HepG2 (cell line): ENCODE data around the gene GGACT. TPM values are rescaled to one million over a fixed set of nuclear protein-coding genes. Genes with fewer than 3 reads are reported as not detected.
A peak's percentile ranks its signal among the peaks of the same experiment; 100 is the strongest.

Experiments used
- ATAC-seq: fragments of 200-7000 bp; cut with Tn5 transposase; 3 replicates; pipeline ENCODE4 v1.9.1; 2020; ENCODE audit warnings: mild to moderate bottlenecking, moderate library complexity
- BruUV-seq: library from RNA; stranded (reverse); fragments of 400-500 nt; replicated peaks from 2 replicates; lab custom pipeline; 2021; lab: Mats Ljungman, UMichigan
- CTCF ChIA-PET: fragments of 300-600 bp; formaldehyde crosslinking; extraction: SDS; loops from one replicate; lab custom pipeline; 2021; ENCODE audit warnings: low total read pairs, inconsistent platforms, low intra/inter-chr PET ratio; lab: Yijun Ruan, JAX
- POLR2A ChIA-PET: fragments of 350-600 bp; sonication (Branson Sonifier 250); formaldehyde crosslinking; loops from one replicate; lab custom pipeline; 2020; ENCODE audit warnings: antibody characterized with exemption, inconsistent platforms; lab: Yijun Ruan, JAX
- DNase-seq: peaks from one replicate; pipeline ENCODE4 v3.0.0-alpha.2; 2015; ENCODE audit warnings: low spot score
- FAIRE-seq: peaks from 3 replicates; lab custom pipeline; 2011; peaks lifted over from hg19 to GRCh38; lab: Jason Lieb, UNC
- H2AFZ ChIP-seq: one replicate; pipeline ENCODE4 v1.6.1; 2011; ENCODE audit warnings: low read length, inconsistent platforms
- H3K27ac ChIP-seq: fragments of 300-600 bp; 3 replicates; pipeline ENCODE4 v1.8.0; 2011; ENCODE audit warnings: mixed run types, mild to moderate bottlenecking, mixed read lengths, low read length, inconsistent platforms; ENCODE audit not compliant: insufficient read depth; ENCODE audit errors: extremely low read length
- H3K27me3 ChIP-seq, 2 experiments: fragments of 200-600 bp in 1 of 2; 2 replicates in 1 of 2; 3 replicates in 1 of 2; pipeline versions ENCODE4 v1.6.0 to v1.8.0; 2011; ENCODE audit warnings: low read length in 2 of 2, mild to moderate bottlenecking in 2 of 2, moderate library complexity in 2 of 2, inconsistent platforms in 1 of 2; ENCODE audit not compliant: insufficient read depth in 2 of 2, control insufficient read depth in 1 of 2
- H3K36me3 ChIP-seq, 2 experiments: fragments of 200-600 bp in 1 of 2; replicated peaks in 1 of 2; 2 replicates in 1 of 2; 3 replicates in 1 of 2; pipeline versions ENCODE4 v1.5.1 to v1.8.0; 2011; ENCODE audit warnings: low read length in 2 of 2, inconsistent platforms in 1 of 2; ENCODE audit not compliant: insufficient read depth in 2 of 2, control insufficient read depth in 1 of 2
- H3K4me1 ChIP-seq: 2 replicates; pipeline ENCODE4 v1.5.1; 2012; ENCODE audit warnings: low read length, inconsistent platforms; ENCODE audit not compliant: insufficient read depth
- H3K4me2 ChIP-seq: 2 replicates; pipeline ENCODE4 v1.6.0; 2011; ENCODE audit warnings: low read depth, low read length, inconsistent platforms
- H3K4me3 ChIP-seq, 3 experiments: fragments of 200-600 bp in 1 of 3; sonication (generic), shearing (Covaris generic) in 1 of 3; replicated peaks in 1 of 3; 2 replicates each; pipeline ENCODE4 v1.5.1; 2011 to 2016; ENCODE audit warnings: low read length in 3 of 3, inconsistent platforms in 2 of 3, low read depth in 2 of 3, mild to moderate bottlenecking in 2 of 3, control low read depth in 1 of 3, mixed read lengths in 1 of 3; ENCODE audit not compliant: insufficient read depth in 1 of 3
- H3K79me2 ChIP-seq: one replicate; pipeline ENCODE4 v1.6.1; 2011; ENCODE audit warnings: low read length, inconsistent platforms; ENCODE audit not compliant: insufficient read depth
- H3K9ac ChIP-seq: 2 replicates; pipeline ENCODE4 v1.6.0; 2011; ENCODE audit warnings: mild to moderate bottlenecking, low read depth, low read length, inconsistent platforms; ENCODE audit not compliant: insufficient read depth
- H3K9me3 ChIP-seq: 2 replicates; pipeline ENCODE4 v1.5.1; 2012; ENCODE audit warnings: mild to moderate bottlenecking, low read length
- H4K20me1 ChIP-seq: 2 replicates; pipeline ENCODE4 v1.6.0; 2011; ENCODE audit warnings: inconsistent platforms, mild to moderate bottlenecking, low read length, moderate library complexity; ENCODE audit not compliant: insufficient read depth
- EZH2 ChIP-seq: conservative IDR thresholded peaks from 2 replicates; pipeline ENCODE4 v1.6.1; 2012; ENCODE audit warnings: mild to moderate bottlenecking, low read depth, low read length, moderate library complexity
- IRX3 ChIP-seq: sonication (generic); formaldehyde crosslinking; IDR thresholded peaks from 2 replicates; pipeline ENCODE4 v1.8.1; 2023; ENCODE audit warnings: mild to moderate bottlenecking, low read depth, missing genetic modification reagents, borderline replicate concordance
- POLR2G ChIP-seq: fragments of 200-400 bp; formaldehyde crosslinking; IDR thresholded peaks from 2 replicates; pipeline ENCODE4 v1.6.1; 2018; ENCODE audit warnings: mild to moderate bottlenecking, low read depth, low read length, moderate library complexity
- RAD21 ChIP-seq: fragments of 450-650 bp; formaldehyde crosslinking; IDR thresholded peaks from 2 replicates; pipeline ENCODE4 v1.5.0; 2020; ENCODE audit warnings: mild to moderate bottlenecking
- SIN3B ChIP-seq: fragments of 150-350 bp; IDR thresholded peaks from 2 replicates; pipeline ENCODE4 v1.6.1; 2014; ENCODE audit warnings: low read length
- ZNF687 ChIP-seq: sonication (generic); formaldehyde crosslinking; IDR thresholded peaks from 2 replicates; pipeline ENCODE4 v1.5.1; 2020; ENCODE audit warnings: mild to moderate bottlenecking, missing genetic modification reagents, moderate library complexity
- WGBS: methylation state at CpG from one replicate; pipeline ENCODE4 v1.1.6; 2017; ENCODE audit warnings: low lambda C conversion rate; 5-methylcytosine and 5-hydroxymethylcytosine counted together
- in situ Hi-C: cut with HindIII; loops from 2 replicates; pipeline ENCODE4 v1.10.0; 2017; ENCODE audit warnings: low pct_unique_long_range_greater_than_20kb; ENCODE audit not compliant: extremely low pct_ligation_motif_present
- intact Hi-C: fragments of 100-400 bp; cut with micrococcal nuclease; formaldehyde crosslinking; loops from one replicate; pipeline ENCODE4 v1.10.0; 2022; ENCODE audit not compliant: unreplicated experiment
- polyA plus RNA-seq, 8 experiments: library from polyadenylated mRNA; depleted of rRNA in 3 of 8; stranded (reverse) in 7 of 8; unstranded in 1 of 8; fragments of >200 nt; fragmentation: Illumina TruSeq in 4 of 8; extraction: Trizol in 4 of 8; gene quantifications; 2 replicates each; pipeline versions ENCODE4 v1.2.1 to v1.2.3, GENCODE V29; 2011 to 2016; ENCODE audit warnings: low read depth in 4 of 8, missing spikeins in 1 of 8, mixed read lengths in 1 of 8; ENCODE audit not compliant: insufficient read depth in 1 of 8
- total RNA-seq, 5 experiments: library from RNA; depleted of rRNA; stranded (reverse); fragments of >200 nt; fragmentation: Illumina TruSeq; extraction: Trizol; gene quantifications; 2 replicates each; pipeline ENCODE4 v1.2.3, GENCODE V29; 2016; ENCODE audit warnings: low read depth in 1 of 5

Gene GGACT
- total and polyA plus RNA-seq, 2 of the 13 experiments (the other 11 are each of a cell fraction or from before 2014, with no cell fraction given), result 1.7 to 1.9 TPM

- Histone ChIP-seq H3K4me2 (no peak overlapping the region), H3K9me3 (no peaks in the 10 kb centered on the region), H3K27ac (no peak overlapping the region), H2AFZ (no peak overlapping the region), H4K20me1 (no peaks in the 10 kb centered on the region), H3K4me3 (no peak overlapping the region), H3K9ac (no peak overlapping the region), H3K36me3 (no peaks in the 10 kb centered on the region), H3K27me3 (no peaks in the 10 kb centered on the region), H3K4me1 (peaks cover 25% of the 10 kb centered on the region), H3K79me2 (no peaks in the 10 kb centered on the region)
- TF ChIP-seq RAD21 (CRISPR knock-in tag), result no peak
- no peak for TF ChIP-seq POLR2G
- TF ChIP-seq SIN3B, result no peak
- no peak for TF ChIP-seq IRX3 (CRISPR knock-in tag)
- DNase-seq, result no peak
- ATAC-seq, result no peak
- POLR2A ChIA-PET, result no interaction called here
- in situ Hi-C loops (loop anchor here (25.0 kb wide), 1 partner anchor 887 kb away; no protein-coding TSS in a partner anchor), intact Hi-C loops (no loop called here)
- FAIRE-seq, result no peak
- 93% methylated on average over 8 of the region's 9 CpGs for WGBS
- no TSS peak for BruUV-seq
- CTCF ChIA-PET, result no interaction called here
Observed at GRCh38 chr13:100549316-100549715, 39.3 kb downstream of the GGACT start.

- no peak for DNase-seq
- no peaks in the 10 kb centered on the region for H3K27me3 ChIP-seq
- no peaks in the 10 kb centered on the region for H3K9me3 ChIP-seq
- no peak overlapping the region for H3K27ac ChIP-seq
- H3K4me3 ChIP-seq, result no peak overlapping the region
- intact Hi-C loops, result no loop called here
- no peaks in the 10 kb centered on the region for H4K20me1 ChIP-seq
- H3K36me3 ChIP-seq, result no peaks in the 10 kb centered on the region
- no peak for FAIRE-seq
- in situ Hi-C loops, result loop anchor here (25.0 kb wide), 1 partner anchor 885 kb away; no protein-coding TSS in a partner anchor
- ATAC-seq, result no peak
- ChIA-PET POLR2A (no interaction called here), CTCF (no interaction called here)
- no peaks in the 10 kb centered on the region for H3K79me2 ChIP-seq
- TF ChIP-seq ZNF687 (CRISPR knock-in tag) (peak; percentile 45), EZH2 (no peak)
- WGBS, result 43% methylated on average over 9 of the region's 9 CpGs
- H2AFZ ChIP-seq, result no peak overlapping the region
- H3K4me2 ChIP-seq, result peak overlapping the region; percentile 32
- H3K4me1 ChIP-seq, result peaks cover 40% of the 10 kb centered on the region
- no peak overlapping the region for H3K9ac ChIP-seq
- no TSS peak for BruUV-seq
Observed at GRCh38 chr13:100547791-100548201, 40.8 kb downstream of the GGACT start.
